Activated CD4-positive, alpha-beta T cell treated with anti-CD3 and anti-CD28 coated beads for 48 hours (primary cell): ENCODE data around the gene BCL2L11.

Experiments
- DNase-seq: peaks from one replicate; pipeline ENCODE4 v3.0.0-alpha.2; 2020

The BCL2L11 gene

GRCh38 chr2:111171337-111171930, 50.7 kb downstream of the BCL2L11 start:
- DNase-seq, result no peak

GRCh38 chr2:111172666-111173065, 52.0 kb downstream of the BCL2L11 start:
- DNase-seq, result no peak

GRCh38 chr2:111173338-111173737, 52.6 kb downstream of the BCL2L11 start:
- no peak for DNase-seq

- DNase-seq, result no peak
Measured at GRCh38 chr2:111173856-111174255, 53.1 kb downstream of the BCL2L11 start.

GRCh38 chr2:111175615-111176014, 54.9 kb downstream of the BCL2L11 start:
- DNase-seq, result no peak

- DNase-seq, result no peak
Measured at GRCh38 chr2:111176388-111176787, 55.7 kb downstream of the BCL2L11 start.

GRCh38 chr2:111176867-111177266, 56.2 kb downstream of the BCL2L11 start:
- DNase-seq, result no peak

- DNase-seq, result no peak
Measured at GRCh38 chr2:111178296-111178695, 57.6 kb downstream of the BCL2L11 start.

GRCh38 chr2:111178730-111179405, 58.2 kb downstream of the BCL2L11 start:
- DNase-seq, result no peak

- DNase-seq, result no peak
Measured at GRCh38 chr2:111182121-111182520, 61.4 kb downstream of the BCL2L11 start.

GRCh38 chr2:111182740-111183139, 62.0 kb downstream of the BCL2L11 start:
- no peak for DNase-seq

- DNase-seq, result no peak
Measured at GRCh38 chr2:111184725-111185310, 64.1 kb downstream of the BCL2L11 start.

- no peak for DNase-seq
Measured at GRCh38 chr2:111185361-111186022, 64.8 kb downstream of the BCL2L11 start.

- DNase-seq, result no peak
Measured at GRCh38 chr2:111186121-111186715, 65.5 kb downstream of the BCL2L11 start.

GRCh38 chr2:111186933-111187332, 66.2 kb downstream of the BCL2L11 start:
- DNase-seq, result no peak

GRCh38 chr2:111188681-111189080, 68.0 kb downstream of the BCL2L11 start:
- no peak for DNase-seq

- DNase-seq, result no peak
Measured at GRCh38 chr2:111189106-111189505, 68.4 kb downstream of the BCL2L11 start.

- no peak for DNase-seq
Measured at GRCh38 chr2:111190816-111191540, 70.3 kb downstream of the BCL2L11 start.

- no peak for DNase-seq
Measured at GRCh38 chr2:111191877-111192276, 71.2 kb downstream of the BCL2L11 start.

GRCh38 chr2:111192776-111193368, 72.2 kb downstream of the BCL2L11 start:
- DNase-seq, result no peak

- no peak for DNase-seq
Measured at GRCh38 chr2:111194835-111195621, 74.3 kb downstream of the BCL2L11 start.

GRCh38 chr2:111196435-111196834, 75.7 kb downstream of the BCL2L11 start:
- DNase-seq, result no peak
